Endothelial cell (in vitro differentiated cells): Measurements from ENCODE around the gene OR1M1. TPM values are rescaled to one million over a fixed set of nuclear protein-coding genes. Genes with fewer than 3 reads are reported as not detected.
A peak's percentile ranks its signal among the peaks of the same experiment; 100 is the strongest.

Experiments
- DNase-seq: peaks from one replicate; pipeline ENCODE4 v3.0.0; 2021; ENCODE audit warnings: low spot score
- H3K27ac Mint-ChIP-seq: one replicate; pipeline ENCODE4 v1.8.0; 2021; ENCODE audit warnings: mixed read lengths, inconsistent platforms; ENCODE audit not compliant: unreplicated experiment
- H3K27me3 Mint-ChIP-seq: one replicate; pipeline ENCODE4 v1.8.0; 2021; ENCODE audit warnings: mild to moderate bottlenecking, moderate library complexity, mixed read lengths, inconsistent platforms; ENCODE audit not compliant: unreplicated experiment
- H3K36me3 Mint-ChIP-seq: one replicate; pipeline ENCODE4 v1.8.0; 2021; ENCODE audit warnings: mild to moderate bottlenecking, low read depth, mixed read lengths, inconsistent platforms; ENCODE audit not compliant: unreplicated experiment
- H3K4me1 Mint-ChIP-seq: one replicate; pipeline ENCODE4 v1.8.0; 2021; ENCODE audit warnings: mild to moderate bottlenecking, mixed read lengths, inconsistent platforms; ENCODE audit not compliant: unreplicated experiment
- H3K4me3 Mint-ChIP-seq: one replicate; pipeline ENCODE4 v1.8.0; 2021; ENCODE audit warnings: mild to moderate bottlenecking, mixed read lengths, inconsistent platforms; ENCODE audit not compliant: unreplicated experiment
- H3K9me3 Mint-ChIP-seq: one replicate; pipeline ENCODE4 v1.8.0; 2021; ENCODE audit warnings: mixed read lengths, inconsistent platforms; ENCODE audit not compliant: unreplicated experiment
- total RNA-seq: library from RNA; stranded (reverse); fragmentation: NEBNext Ultra II Directional; extraction: Animal tissue kit (Norgen Biotek cat#: 25700); gene quantifications from one replicate; pipeline ENCODE4 v1.2.1, GENCODE V29; 2021; ENCODE audit not compliant: unreplicated experiment
- TF ChIP-seq, protein P1 (sequence below): fragments of 200-600 bp; sonication (generic); IDR thresholded peaks from one replicate; pipeline ENCODE4 v1.5.0; 2021; ENCODE audit warnings: antibody characterized with exemption; ENCODE audit not compliant: unreplicated experiment

OR1M1 gene
- total RNA-seq, 1 donor from 2014 or later: not detected

DNA sequence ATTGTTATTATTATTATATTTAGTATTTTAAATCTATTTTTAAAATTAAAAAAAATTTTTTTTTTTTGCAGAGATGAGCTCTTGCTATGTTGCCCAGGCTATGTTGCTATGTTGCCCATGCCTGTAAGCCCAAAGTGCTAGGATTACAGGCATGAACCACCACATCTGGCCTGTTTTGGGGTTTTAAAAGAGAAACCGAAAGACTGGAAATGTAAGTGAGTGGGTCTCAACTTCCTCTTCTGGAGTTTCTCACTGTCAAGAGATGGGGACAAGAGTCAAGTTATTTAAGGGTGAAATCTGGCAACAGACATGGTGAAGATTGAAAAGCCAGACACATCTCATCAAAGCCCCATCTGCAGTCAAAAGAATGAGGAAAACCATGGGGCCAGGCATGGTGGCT is 44.1 kb downstream of the OR1M1 start:
- TF ChIP-seq, protein P1, sequence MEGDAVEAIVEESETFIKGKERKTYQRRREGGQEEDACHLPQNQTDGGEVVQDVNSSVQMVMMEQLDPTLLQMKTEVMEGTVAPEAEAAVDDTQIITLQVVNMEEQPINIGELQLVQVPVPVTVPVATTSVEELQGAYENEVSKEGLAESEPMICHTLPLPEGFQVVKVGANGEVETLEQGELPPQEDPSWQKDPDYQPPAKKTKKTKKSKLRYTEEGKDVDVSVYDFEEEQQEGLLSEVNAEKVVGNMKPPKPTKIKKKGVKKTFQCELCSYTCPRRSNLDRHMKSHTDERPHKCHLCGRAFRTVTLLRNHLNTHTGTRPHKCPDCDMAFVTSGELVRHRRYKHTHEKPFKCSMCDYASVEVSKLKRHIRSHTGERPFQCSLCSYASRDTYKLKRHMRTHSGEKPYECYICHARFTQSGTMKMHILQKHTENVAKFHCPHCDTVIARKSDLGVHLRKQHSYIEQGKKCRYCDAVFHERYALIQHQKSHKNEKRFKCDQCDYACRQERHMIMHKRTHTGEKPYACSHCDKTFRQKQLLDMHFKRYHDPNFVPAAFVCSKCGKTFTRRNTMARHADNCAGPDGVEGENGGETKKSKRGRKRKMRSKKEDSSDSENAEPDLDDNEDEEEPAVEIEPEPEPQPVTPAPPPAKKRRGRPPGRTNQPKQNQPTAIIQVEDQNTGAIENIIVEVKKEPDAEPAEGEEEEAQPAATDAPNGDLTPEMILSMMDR: no peak
- Mint-ChIP-seq H3K4me1 (no peaks in the 10 kb centered on the region), H3K4me3 (no peak overlapping the region), H3K36me3 (peaks cover 10% of the 10 kb centered on the region), H3K27ac (no peak overlapping the region), H3K27me3 (peaks cover 2% of the 10 kb centered on the region), H3K9me3 (peaks cover 22% of the 10 kb centered on the region)
- no peak for DNase-seq

DNA sequence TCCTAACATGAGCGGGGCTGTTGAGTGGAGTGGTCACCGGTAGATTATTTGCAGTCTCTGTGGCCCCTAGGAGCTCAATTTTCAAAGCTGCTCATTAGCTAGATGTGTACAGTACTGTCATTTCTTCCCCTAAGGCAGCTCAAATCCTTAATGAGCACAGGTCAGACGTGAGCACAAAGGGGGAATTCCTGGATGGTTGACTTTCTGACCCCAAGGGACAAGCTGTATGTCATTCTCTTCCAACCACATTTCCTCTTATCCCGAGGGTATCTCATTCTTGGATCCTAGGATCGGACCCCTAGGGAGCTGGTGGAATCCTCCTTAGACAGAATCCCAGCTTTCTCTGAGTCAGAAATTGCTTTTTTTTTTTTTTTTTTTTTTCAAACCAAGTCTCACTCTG is 45.6 kb downstream of the OR1M1 start:
- Mint-ChIP-seq H3K4me1 (no peaks in the 10 kb centered on the region), H3K27ac (no peak overlapping the region), H3K9me3 (peaks cover 12% of the 10 kb centered on the region), H3K27me3 (peaks cover 2% of the 10 kb centered on the region), H3K4me3 (no peak overlapping the region), H3K36me3 (peaks cover 3% of the 10 kb centered on the region)
- no peak for DNase-seq
- TF ChIP-seq, protein P1: no peak

DNA sequence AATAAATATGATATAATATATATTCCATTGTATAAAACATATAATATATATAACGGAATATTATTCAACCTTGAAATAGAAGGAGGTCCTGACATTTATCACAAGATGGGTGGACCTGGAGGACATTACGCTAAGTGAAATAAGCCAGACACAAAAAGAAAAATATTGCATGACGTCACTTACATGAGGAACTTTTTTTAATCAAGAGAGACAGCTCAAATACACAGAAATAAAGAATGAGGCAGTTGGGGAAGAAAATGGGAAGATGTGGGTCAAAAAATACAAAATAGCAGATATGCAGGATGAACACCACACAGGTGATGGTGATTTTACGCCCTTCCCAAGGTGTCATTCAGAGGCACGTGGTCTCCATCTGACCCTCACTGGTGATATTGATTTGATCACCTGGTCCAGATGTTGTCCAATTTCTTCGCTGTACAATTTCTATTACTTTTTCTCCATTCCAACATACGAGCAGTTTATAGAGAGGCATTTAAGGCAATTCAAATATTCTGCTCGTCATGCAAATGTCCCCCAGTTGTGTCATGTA is 52.8 kb downstream of the OR1M1 start:
- TF ChIP-seq, protein P1: no peak
- Mint-ChIP-seq H3K4me3 (peak overlapping the region; percentile 100), H3K36me3 (no peaks in the 10 kb centered on the region), H3K27me3 (peaks cover 4% of the 10 kb centered on the region), H3K27ac (peak overlapping the region; percentile 96), H3K4me1 (peaks cover 15% of the 10 kb centered on the region), H3K9me3 (peaks cover 3% of the 10 kb centered on the region)
- DNase-seq: no peak

- H3K4me3 Mint-ChIP-seq: peak within 1 kb of the TSS; percentile 100
- DNase-seq: peak; percentile 87
- TF ChIP-seq, protein P1: no peak
- peaks cover 15% of the 10 kb centered on the region for H3K4me1 Mint-ChIP-seq
- peaks cover 3% of the 10 kb centered on the region for H3K27me3 Mint-ChIP-seq
- H3K27ac Mint-ChIP-seq: peak within 1 kb of the TSS; percentile 96
- H3K9me3 Mint-ChIP-seq: peaks cover 4% of the 10 kb centered on the region
- H3K36me3 Mint-ChIP-seq: peaks cover under 1% of the 10 kb centered on the region
Measured at GRCh38 chr19:9140159-9140874, 53.5 kb downstream of the OR1M1 start, which contains the start of gene ZNF317. ZNF317 (plus strand) TSS chr19:9140397; CDS start chr19:9156017, 15,620 bp downstream.

DNA sequence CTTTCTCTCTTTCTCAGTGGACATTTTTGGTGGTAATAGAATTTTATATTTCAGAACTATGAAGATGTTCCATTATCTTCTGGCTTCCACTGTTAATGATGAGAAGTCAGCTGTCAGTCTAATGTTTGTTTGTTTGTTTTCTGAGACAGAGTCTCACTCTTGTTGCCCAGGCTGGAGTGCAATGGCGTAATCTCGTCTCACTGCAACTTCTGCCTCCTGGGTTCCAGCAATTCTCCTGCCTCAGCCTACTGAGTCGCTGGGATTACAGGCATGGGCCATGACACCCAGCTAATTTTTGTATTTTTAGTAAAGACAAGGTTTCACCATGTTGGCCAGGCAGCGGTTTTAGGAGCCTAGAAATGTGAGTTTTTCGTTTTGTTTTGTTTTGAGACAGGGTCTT is 58.1 kb downstream of the OR1M1 start:
- Mint-ChIP-seq H3K27me3 (peaks cover 4% of the 10 kb centered on the region), H3K4me3 (no peak overlapping the region), H3K36me3 (peaks cover 35% of the 10 kb centered on the region), H3K4me1 (peaks cover 11% of the 10 kb centered on the region), H3K27ac (no peak overlapping the region), H3K9me3 (peaks cover 31% of the 10 kb centered on the region)
- TF ChIP-seq, protein P1: no peak
- no peak for DNase-seq
